Islet precursor cell (in vitro differentiated cells): ENCODE measurements around the gene TARBP2.
A peak's percentile ranks its signal among the peaks of the same experiment; 100 is the strongest.

Source experiments
- DNase-seq: peaks from one replicate; pipeline ENCODE4 v3.0.0-alpha.2; 2018

TARBP2 gene, protein sequence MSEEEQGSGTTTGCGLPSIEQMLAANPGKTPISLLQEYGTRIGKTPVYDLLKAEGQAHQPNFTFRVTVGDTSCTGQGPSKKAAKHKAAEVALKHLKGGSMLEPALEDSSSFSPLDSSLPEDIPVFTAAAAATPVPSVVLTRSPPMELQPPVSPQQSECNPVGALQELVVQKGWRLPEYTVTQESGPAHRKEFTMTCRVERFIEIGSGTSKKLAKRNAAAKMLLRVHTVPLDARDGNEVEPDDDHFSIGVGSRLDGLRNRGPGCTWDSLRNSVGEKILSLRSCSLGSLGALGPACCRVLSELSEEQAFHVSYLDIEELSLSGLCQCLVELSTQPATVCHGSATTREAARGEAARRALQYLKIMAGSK

DNA sequence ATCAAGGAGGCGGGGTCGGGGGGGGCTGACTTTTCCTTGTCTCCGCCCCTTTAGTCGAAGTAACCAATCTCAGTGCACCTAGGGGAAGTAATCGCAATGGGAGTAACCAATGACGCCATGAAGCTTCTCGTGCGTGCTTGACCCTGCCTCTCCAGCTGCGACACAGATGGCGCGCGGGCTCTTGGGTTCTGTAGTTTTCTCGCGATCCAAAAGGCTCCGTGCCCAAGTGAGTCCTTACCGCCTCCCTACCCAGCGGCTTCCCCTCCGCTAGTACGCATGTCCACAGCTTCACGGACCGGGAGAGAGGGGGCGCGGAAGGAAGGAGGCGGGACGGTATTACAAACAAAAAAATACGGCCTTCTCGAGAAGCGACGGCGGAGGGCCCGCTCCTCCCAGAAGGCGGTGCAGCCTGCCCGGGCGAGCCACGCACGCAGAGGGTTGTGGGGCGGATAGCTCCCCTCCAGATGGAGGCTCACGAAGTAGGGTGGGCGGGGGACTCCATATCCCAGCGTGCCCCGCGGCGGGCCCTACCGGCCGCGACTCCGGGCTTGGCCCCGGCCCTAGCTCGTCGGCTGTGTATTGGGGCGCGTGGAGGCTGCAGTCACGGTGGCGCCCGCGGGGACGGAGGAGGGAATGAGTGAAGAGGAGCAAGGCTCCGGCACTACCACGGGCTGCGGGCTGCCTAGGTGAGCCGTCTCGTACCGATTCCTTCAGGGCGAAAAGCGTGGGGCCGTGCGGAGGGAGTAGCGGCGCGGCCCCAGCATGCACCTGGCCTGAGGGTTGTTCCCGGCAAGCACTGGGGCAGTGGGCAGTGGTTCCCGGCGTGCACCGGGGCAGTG is at the start of gene TARBP2:
Gene TARBP2, plus strand, starts transcription at position 508 of the 839 bp plus-strand sequence. Its CDS starts 126 bp downstream, at position 634.
- peak; percentile 100 for DNase-seq

DNA sequence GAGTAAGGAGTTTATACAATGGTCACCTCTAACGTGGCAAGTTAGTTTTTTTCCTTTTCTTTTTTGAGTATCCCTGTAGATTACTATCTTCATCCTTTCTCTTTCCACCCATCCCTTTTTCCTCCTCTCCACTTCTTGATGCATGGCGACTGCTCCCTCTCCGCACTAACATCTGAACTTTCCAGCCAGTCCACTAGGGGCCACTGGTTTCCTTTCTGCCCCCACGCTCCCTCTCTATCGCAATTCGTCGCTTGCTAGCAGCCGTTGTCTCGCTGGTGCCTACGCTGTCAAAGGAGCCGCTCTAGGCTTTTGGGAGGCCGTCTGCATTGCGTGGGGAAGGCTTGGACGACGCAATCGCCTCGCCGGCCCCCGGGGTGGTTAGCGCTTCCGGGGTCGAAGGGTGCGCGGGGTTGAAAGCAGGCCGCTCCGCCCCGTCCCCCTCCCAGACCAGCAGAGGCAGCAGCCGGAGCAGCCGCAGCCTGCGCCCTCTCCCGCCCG is 49.4 kb upstream of the TARBP2 start, which contains the start of gene PCBP2:
Gene PCBP2, plus strand, starts transcription at position 442 of the 498 bp plus-strand sequence. CDS start 2,699 bp downstream, outside the sequence.
- peak; percentile 100 for DNase-seq

DNA sequence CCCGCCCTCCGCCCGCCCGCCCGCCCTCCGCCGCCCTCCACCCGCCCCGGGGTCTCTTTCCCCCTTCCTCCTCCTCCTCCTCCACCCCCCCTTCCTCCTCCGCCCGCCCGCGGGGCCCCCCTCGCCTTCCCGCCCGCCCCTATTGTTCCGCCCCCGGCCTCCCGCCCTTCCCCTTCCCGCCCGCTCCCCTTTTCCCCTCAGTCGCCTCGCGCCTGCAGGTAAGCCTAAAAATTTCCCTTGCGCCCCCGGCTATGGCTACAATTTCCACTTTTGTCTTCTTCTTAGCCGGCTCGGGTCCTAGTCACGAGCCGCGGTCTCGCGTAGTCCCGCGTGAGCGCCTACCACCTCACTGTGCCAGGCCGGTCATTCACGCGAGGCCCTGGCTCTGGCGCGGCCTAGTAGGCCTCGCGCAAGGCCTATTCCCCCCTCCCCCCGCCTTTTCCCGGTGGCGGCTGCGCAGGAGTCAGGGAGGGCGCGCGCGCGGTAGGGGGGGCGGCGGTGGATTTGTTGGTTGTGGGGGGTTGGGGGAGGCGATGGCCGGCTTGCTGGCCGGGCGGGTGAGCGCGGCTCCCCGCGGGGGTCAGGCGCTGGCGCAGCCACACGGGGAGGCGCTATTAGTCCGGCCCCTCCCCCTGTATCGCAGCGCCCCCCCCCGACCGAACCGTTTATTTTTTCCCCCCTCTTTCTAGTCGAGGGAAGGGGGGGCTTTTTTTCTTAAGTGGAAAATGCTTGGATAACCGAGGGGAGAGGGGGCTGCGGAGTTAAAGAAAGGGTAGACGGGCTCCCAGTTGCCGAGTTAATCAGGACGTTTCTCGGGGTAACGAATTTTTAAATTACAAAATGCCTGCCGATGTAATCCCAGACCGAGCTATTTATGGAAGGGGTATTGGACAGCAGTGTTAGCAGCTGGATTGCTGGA is 48.7 kb upstream of the TARBP2 start:
- DNase-seq, result peak; percentile 88

DNA sequence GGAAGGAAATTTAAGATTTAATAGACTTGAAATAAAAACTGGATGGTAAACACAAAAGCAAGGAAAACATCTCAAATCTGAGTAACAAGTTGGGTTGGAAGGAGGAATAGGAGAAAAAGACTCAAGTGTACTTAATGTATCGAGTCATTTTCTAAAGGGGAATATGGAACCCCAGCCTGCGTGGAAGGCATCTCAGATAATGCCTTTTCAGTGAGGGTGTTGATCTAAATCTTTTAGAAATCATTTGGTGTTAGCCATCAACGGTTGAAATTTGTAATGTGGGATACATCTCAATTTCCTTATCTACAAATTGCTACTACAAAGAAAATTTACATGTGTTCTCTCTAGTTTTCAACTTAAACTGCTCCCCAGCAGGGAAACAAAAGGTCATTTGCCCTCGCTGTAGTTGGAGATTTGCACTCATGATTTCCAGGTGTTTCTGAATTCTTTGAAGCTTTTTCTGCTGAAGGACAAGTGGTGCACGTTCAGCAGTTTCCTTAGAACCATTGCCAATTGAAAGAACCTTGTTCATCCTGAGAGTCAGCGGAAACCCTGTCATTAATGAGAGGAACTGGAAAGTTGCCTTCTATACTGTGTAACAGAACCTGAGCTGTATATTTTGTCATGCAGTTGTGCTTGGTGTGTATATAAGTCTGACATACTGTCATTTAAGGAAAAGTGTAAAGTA is 47.0 kb upstream of the TARBP2 start:
- DNase-seq, result no peak

DNA sequence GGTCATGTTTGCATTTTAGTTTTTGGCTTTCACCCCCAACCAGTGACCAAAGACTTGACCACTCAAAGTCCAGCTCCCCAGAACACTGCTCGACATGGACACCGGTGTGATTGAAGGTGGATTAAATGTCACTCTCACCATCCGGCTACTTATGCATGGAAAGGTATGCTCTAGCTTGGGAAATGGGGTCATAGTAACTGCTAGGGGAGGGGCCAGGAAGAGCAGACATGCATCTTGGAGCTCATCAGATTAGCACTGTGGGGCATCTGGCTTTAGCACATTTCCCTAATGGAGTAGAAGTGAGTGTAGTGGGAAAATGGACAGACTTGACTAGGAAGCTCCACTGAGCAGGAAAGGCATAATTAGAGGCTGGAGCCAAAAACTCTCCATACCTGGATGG is 46.4 kb upstream of the TARBP2 start:
- DNase-seq, result no peak

DNA sequence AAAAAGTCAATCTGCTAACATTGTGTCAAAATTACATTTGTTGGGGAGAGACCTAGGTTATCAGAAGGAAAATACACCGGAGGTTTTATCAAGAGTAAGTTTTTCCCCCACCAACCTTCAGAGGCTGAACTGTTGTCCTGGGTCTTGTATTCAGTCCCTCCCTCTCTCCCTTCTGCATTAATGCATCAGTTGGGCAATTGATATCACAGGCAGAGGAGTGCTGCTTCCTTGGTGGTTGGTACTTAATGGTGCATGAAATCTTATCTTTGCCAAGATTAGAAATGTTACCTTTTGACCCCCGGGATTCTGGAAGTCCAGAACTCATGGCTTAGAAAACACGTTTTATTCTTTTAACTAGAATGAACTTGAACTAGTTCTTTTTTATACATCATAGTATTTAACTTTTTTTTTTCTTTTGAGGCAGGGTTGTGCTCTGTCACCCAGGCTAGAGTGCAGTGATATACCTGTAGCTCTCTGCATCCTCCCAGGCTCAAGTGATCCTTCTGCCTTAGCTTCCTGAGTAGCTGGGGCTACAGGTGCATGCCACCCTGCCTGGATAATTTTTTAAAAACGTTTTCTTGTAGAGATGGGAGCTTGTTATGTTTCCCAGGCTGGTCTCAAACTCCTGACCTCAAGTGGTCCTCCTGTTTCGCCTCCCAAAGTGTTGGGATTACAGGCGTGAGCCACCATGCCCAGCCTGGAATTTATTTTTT is 44.3 kb upstream of the TARBP2 start:
- no peak for DNase-seq

DNA sequence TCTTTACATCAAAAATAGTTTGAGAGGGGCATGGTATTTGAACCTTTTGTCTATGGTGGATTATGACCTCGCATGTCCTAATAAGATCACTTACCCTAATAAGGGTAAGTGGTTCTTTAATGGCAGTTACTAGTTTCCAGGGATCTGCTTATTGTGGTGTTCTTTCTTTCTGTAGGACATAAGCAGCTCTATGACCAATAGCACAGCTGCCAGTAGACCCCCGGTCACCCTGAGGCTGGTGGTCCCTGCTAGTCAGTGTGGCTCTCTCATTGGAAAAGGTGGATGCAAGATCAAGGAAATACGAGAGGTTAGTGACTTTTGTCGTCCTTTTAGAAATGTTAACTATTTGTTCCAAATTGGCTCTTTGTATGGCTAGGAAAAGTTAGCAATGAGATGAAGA is 42.0 kb upstream of the TARBP2 start:
- DNase-seq, result no peak

DNA sequence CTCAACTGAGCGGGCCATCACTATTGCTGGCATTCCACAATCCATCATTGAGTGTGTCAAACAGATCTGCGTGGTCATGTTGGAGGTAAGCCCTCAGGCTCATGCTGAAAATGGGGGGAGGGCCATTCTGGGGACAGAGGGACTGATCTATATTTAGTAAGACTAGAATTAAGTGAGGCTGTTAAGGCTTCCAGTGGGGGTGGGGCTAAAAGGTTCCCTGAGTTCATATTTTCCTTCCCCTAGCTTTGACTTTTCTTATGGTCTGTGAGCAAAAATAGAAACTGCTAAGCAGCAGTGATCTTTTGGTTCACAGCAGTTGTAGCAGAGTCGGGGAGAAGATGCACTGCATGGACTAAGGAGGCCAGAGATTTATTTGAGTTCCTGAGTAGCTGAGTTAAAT is 40.0 kb upstream of the TARBP2 start:
- DNase-seq, result no peak

DNA sequence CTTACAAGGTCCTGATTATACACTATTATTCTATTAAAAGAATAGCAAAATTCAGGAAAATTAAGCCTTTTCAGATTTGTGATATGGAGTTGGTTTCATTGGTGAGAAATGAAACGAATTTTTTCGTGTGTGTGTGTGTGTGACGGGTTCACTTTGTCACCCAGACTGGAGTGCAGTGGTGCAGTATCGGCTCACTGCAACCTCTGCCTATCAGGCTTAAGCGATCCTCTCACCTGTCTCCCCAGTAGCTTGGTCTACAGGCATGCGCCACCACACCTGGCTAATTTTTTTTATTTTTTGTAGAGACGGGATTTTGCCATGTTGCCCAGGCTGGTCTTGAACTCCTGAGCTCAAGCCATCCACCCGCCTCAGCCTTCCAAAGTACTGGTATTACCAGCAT is 39.5 kb upstream of the TARBP2 start:
- no peak for DNase-seq

DNA sequence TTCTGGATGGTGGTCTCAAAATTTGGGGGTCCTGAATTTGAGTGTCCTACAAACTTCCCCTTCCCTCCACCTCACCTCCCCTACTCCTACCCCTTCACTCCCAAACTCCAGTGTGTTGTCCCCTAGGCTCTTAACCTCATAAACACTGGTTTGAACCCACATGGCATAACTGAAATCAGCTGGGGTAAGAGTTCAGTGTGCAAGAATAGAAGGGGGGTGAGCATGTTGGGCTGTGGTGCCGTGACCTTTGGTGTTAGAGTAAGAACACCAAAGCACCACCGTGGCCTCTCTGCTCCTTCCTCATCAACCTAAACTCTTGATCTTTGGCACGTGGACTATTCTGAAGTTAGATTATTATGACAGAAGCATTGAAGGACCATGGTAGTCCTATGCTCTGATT is 38.1 kb upstream of the TARBP2 start:
- no peak for DNase-seq

DNA sequence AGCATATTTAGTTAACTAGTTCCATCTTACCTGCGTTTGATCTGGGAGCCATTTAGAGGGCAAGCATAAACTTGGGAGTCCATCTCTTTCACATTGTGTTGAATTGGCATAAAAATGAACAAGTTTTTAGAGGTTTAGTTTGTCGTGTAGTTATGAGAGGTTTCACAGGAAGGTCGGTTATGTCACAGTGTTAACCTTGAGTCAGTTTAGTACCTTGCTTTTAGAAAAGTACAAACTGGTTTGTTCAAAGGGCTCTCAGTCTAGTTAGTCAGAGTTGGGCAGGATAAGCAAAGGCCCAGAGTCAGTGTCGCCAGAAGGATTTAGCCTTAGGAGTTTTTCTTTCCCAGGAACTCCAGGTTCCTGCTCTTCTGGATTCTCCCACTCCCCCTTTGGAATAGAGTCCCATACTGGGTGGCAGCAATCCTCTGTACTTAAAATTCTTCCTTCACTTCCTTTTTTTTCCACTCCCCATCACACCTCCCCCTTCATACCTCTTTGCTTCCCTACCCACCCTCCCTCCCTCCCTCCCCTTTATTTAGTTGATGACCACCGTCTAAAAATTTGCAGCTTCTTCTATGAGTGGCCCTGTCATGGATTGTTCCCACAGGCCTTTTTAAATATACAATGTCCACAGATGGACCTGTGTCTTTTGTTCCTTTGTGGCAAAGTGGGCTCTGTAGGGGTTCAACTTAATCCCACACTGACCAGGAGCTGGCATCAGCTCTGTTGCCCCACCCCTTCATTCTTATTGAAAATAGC is 37.1 kb upstream of the TARBP2 start:
- no peak for DNase-seq

DNA sequence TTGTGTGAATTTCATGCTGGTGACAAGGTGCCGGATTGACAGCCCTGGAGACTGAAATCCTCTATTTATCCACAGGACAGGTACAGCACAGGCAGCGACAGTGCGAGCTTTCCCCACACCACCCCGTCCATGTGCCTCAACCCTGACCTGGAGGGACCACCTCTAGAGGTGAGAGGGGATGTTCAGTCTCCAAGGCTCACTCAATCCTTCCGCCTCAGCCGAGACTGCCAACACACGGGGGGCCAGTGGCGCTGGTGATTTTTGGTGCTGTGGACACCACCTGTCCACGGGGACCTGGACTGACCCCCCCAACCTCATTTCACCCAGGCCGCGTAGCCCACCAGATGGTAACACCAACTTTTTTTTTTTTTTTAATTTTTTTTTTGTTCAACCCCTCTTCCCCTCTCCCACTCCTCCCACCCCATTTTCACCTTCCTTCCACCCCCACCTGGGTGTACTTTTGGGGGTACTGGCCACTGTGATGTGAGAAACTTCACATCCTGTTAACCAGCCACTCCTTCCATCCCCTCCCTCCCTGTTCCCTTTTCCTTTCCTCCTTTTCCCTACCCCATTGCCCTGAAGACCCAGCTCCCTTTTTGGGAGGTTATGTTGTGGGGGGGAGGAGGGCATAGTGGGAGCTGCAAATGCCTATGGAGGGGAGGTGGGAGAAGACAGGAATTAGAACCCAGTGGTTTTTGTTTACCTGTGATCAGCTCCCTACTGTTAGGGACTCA is 36.2 kb upstream of the TARBP2 start:
- no peak for DNase-seq

DNA sequence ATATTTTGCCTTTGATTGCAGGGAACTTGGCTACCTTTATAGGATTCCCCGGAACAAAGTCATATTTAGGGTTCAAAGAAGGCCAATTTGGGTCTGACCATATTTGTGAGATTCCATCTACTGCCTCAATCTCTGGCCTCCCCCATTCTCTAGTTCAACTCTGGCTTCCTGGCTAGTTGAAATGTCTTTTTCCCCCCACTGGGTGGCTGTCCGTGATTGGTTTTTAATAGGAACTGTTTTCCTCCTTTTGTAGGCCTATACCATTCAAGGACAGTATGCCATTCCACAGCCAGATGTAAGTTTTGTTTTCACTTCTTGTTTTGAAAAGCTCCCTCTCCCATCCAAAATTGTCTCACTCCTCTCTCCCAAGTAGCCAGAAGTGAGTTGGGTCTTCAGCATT is 35.4 kb upstream of the TARBP2 start:
- DNase-seq, result no peak

DNA sequence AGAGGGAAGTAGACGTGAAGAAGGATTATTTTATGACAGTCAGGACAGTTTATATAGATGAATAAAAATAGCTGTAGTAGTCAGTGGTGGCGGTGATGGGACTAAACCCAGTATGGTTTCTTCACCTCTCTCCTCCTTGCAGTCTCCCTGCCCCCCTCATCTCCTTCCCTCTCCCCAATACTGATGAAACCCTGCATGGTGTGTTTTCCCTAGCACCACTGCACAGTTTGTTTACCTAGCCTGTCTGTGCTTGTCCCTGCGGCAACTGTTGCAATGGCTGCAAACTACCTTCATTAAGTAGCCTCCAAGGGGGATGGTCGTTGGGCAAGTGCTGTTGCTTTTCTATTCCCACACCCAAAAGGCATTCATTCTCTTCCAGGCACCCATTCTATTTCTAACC is 34.4 kb upstream of the TARBP2 start:
- DNase-seq, result no peak

DNA sequence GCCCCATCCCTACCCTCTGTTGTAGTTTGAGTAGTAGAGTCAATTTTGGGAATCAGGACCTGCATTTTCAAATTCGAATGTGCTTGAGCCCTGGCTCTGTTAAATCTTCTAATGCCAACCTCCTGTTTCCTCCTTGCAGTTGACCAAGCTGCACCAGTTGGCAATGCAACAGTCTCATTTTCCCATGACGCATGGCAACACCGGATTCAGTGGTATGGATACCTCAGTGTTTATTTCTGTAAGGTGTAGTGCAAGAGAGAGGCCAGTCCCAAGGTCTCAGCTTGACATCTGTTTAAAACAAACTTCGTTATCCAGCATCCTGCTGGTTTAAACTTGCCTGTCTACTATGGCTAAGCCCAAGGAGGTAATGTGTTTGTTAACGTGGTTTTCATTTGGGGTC is 34.0 kb upstream of the TARBP2 start:
- no peak for DNase-seq

DNA sequence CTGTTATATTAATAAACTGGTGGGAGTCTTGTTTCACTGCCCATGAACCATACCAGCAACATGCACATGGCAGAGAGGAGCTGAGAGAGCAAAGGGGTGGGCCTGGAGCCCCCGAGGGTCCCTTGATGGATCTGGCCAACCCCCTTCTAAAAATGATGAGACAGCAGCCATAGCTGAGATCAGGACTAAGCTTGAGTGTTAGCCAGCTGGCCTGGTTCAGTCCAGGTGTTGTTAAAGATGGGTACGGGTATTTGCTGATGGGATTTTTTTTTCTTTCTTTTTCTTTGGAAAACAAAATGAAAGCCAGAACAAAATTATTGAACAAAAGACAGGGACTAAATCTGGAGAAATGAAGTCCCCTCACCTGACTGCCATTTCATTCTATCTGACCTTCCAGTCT is 33.2 kb upstream of the TARBP2 start:
- DNase-seq, result no peak

DNA sequence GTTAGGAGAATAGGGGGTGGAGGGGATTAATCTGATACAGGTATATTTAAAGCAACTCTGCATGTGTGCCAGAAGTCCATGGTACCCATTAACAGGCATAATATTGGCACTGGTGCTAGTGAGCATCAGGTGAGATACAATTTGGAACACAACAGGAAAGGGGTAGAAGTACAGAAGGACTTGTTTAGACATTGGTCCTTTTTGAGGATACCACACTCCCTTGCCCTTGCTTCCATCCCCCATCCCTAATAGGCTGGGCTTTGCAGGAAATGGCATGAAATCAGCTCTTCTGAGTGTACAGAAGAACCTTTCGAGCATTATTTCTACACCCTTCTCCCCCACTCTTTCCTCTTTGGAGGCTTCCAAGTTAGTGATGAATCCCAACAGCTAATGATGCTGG is 32.8 kb upstream of the TARBP2 start:
- no peak for DNase-seq

DNA sequence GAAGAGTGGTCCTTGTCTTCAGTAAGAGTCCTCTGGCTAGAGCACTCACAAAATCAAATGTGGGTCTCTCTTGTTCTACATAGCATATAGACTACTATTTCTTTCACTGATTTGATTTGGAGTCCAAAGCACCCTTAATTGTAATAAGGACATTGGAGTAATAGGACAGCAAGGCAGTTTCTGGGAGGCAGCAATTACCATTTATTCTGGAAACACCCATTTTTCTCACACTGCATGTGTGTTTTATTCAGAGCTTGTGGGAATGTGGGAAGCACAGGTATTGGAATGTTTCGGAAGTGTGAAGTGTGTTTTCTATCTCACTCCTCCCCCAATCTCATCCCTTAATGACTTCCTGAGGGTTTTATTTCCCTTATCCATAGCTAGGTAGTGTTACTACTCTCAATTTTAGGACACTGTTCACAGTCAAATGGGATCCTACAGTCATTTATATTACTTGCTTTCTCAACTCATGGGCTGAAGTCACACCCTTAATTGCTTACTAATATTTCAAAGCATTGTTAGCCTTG is 29.0 kb upstream of the TARBP2 start:
- DNase-seq, result no peak

DNA sequence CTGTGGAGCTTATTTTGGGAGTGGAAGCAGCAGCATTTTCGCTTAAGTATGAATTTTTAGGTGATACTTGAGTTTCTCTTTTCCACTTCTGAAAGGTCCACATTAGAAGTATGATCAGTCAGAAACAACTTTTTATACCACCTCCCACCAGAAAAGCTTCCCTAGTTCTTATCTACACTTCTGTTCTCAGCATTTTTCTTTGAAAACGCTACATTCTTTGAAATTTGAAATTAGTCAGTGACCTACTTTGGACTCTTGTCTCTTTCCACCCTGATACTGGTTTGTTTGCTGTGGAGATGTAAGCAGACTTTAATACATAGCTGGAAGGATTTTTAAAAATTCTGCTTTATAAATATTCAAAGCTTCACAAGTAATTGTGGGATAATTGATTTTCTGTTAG is 27.0 kb upstream of the TARBP2 start:
- DNase-seq, result no peak

DNA sequence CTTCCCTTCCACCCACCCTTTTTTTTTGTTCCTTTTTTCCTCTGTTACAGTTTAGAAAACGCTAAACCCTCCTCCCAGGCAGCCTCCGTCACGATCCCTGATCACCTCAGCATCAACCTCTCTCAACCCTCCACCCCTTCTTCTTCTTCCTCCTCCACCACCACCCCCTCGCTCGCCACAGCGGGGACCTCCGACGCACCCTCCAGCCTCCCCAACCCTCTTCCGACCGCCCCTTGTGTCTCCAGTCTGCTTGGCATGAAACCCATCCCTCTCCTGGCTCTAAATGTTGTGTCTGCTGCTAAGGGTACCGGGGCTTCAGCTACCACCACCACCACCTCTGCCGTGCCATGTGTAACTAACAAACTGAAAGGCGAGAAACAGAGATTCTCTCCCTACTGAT is 26.3 kb upstream of the TARBP2 start:
- DNase-seq, result no peak
